Measurements from ENCODE around the gene MYO5A. TPM values are rescaled to one million over a fixed set of nuclear protein-coding genes. Genes with fewer than 3 reads are reported as not detected.
"Not testable (repeated sequence)": the region's sequence is repeated elsewhere in the genome, so short reads cannot be mapped to it uniquely, and the experiment has no call there.

The MYO5A gene
- total and polyA plus RNA-seq, 10 of the 15 experiments (the other 5 are each of a cell fraction or from before 2014, with no cell fraction given) = 4.2 to 42.9 (median 31.1) TPM

DNA sequence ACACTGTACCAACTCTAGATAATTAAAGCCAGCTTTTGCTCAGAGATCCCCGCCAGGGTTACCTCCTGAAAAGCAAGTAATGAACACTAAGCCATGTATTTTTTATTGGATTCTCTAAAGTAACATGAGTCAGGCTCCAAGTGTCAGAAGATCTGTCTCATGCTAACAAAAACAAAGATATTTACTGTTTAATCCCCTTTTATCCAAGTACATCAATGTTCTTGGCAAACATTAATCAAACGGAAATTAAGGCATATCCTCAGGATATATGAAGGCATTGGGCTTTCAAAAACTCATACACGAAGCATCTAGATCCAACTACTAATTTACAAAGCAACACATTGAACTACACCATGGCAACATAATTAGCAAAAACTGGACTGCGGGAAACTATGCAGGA lies 37.2 kb downstream of the MYO5A start (continued):
- TF ChIP-seq BHLHE40 (IDR thresholded peaks at IDR 0.05; ENCODE audit: borderline replicate concordance in 1 of 2, low read depth in 2 of 2, low read length in 1 of 2) = no peak
- TF ChIP-seq CHD1 (IDR thresholded peaks at IDR 0.05; ENCODE audit: low read depth, low read length) = no peak
- TF ChIP-seq MEF2A (IDR thresholded peaks at IDR 0.05; ENCODE audit: insufficient read depth, low read depth, low read length) = no peak
- TF ChIP-seq HCFC1 (IDR thresholded peaks at IDR 0.05; ENCODE audit: low read length) = no peak
- no peak for TF ChIP-seq JUND (IDR thresholded peaks at IDR 0.05; ENCODE audit: low read depth, low read length)
- no peak for TF ChIP-seq PBX3 (IDR thresholded peaks at IDR 0.05; ENCODE audit: insufficient replicate concordance, low read depth, low read length)
- TF ChIP-seq CBX3 (IDR thresholded peaks at IDR 0.05; ENCODE audit: borderline replicate concordance, low read depth) = no peak
- TF ChIP-seq ZNF384 (IDR thresholded peaks at IDR 0.05; ENCODE audit: borderline replicate concordance, low read depth, low read length) = no peak

GRCh38 chr15:52489430-52489829 lies 39.2 kb downstream of the MYO5A start:
- H3K9ac ChIP-seq (ENCODE audit: control insufficient read depth, insufficient read depth, low read length); in situ Hi-C loops (cut with MboI); H3K36me3 ChIP-seq (ENCODE audit: control insufficient read depth in 2 of 2, insufficient read depth in 2 of 2, low read length in 1 of 2); DNase-seq (ENCODE audit: low read depth, low spot score); intact Hi-C loops (cut with micrococcal nuclease; ENCODE audit: unreplicated experiment); CTCF ChIA-PET; H3K4me3 ChIP-seq; H3K27ac ChIP-seq (ENCODE audit: control insufficient read depth, insufficient read depth); H3K27me3 ChIP-seq (replicated peaks in 1 of 2; ENCODE audit: control insufficient read depth in 2 of 2, insufficient read depth in 2 of 2, low read length in 1 of 2); POLR2A ChIA-PET; H3K9me3 ChIP-seq (replicated peaks; ENCODE audit: control insufficient read depth, insufficient read depth, low read length); H4K20me1 ChIP-seq (ENCODE audit: control insufficient read depth, insufficient read depth); H2AFZ ChIP-seq (ENCODE audit: control insufficient read depth, low read depth, low read length); H3K4me1 ChIP-seq (ENCODE audit: control insufficient read depth, insufficient read depth, low read length); FAIRE-seq; H3K4me2 ChIP-seq (ENCODE audit: control insufficient read depth, insufficient read depth); BruUV-seq (replicated peaks); RAD21 ChIA-PET (ENCODE audit: unreplicated experiment); ATAC-seq; H3K79me2 ChIP-seq (ENCODE audit: control insufficient read depth, insufficient read depth, low read length): not testable (repeated sequence)
- SMC1A ChIA-PET (ENCODE audit: uncharacterized antibody, unreplicated experiment) = interaction anchor here (1.0 to 3.4 kb wide), 2 partner anchors 9 to 13 kb away, joined by 3 to 14 read pairs; no protein-coding TSS in a partner anchor
- 70% methylated on average over 4 of the region's 4 CpGs for WGBS (ENCODE audit: insufficient coverage, insufficient replicate concordance, low lambda C conversion rate, missing lambda C conversion rate)
